T-helper 17 cell (primary cell): ENCODE measurements around the gene DPRX. TPM values are rescaled to one million over a fixed set of nuclear protein-coding genes. Genes with fewer than 3 reads are reported as not detected.

ENCODE experiments used
- total RNA-seq, 4 donors: library from RNA in 2 of 4; stranded (reverse) in 2 of 4; gene quantifications; one replicate each; pipeline ENCODE4 v1.2.3 and lab custom pipeline; 2022 to 2026

DPRX gene
- total RNA-seq, 2 donors from 2014 or later = not detected

Other genes starting within 250 kb of the DPRX start
- gene ZNF765, start 236.8 kb upstream of the DPRX start, total RNA-seq = 1 to 10 TPM; 6.7 to 7.7 TPM
- gene ZNF761, start 200.0 kb upstream of the DPRX start, total RNA-seq = 1 to 10 TPM; 5.7 to 7.8 TPM
- gene ZNF813, start 164.3 kb upstream of the DPRX start, total RNA-seq = 1 to 10 TPM; 1.3 to 3.6 TPM
- 100 to 1,000 TPM; 179 to 183 TPM for gene ZNF331, start 93.9 kb upstream of the DPRX start, total RNA-seq
- under 1 TPM; 0.34 to 0.57 TPM for gene NLRP12, start 192.3 kb downstream of the DPRX start, total RNA-seq
- 100 to 1,000 TPM; 392 to 670 TPM for gene MYADM, start 235.9 kb downstream of the DPRX start, total RNA-seq